Measurements from ENCODE around the gene TOGARAM2. TPM values are rescaled to one million over a fixed set of nuclear protein-coding genes. Genes with fewer than 3 reads are reported as not detected.

Gene TOGARAM2
- 0.09 TPM in 1 of 2 replicates, not detected in the other for total RNA-seq

DNA sequence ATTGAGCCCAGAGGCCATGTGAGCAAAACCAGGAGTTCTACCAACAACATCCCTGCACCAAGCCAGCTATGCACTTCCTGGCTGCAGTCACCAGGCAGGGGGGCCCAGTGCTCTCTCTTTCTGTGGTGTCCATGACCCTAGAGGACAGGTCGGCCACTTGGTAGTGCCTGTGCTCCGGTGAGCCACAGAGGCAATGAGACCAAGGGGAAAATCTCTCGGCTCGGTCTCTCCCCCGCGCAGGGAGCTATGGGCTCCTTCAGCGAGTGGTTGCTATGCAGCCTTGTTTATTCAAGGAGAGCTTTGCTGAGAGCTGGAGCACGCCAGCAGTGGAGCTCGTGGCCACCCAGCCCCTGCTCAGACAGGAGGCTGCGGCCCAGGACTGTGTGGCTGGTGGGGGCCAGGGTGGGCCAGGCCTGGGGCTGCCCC is at the start of gene TOGARAM2:
Gene TOGARAM2, plus strand, starts transcription at position 283 of the 426 bp plus-strand sequence. CDS start 13,537 bp downstream, outside the sequence.

DNA sequence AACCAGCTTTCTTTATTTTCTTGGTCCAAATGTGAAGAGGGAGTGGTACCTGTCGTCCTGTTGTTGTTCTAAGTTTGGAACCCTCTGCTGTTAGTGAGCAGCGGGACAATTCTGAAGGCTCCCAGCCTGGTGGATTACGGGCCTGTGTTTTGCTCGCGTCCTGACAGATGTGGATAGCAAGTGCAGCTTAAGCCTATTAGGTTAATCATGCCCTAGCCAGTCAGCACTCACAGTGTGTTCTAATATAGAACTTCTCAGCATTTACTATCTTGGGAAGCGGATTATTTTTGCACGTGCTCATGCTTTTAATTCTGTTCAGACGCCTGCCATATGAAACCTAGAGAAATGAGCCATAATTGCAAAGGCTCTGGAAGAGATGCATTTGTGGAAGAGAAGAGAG is 93.3 kb downstream of the TOGARAM2 start, which contains the start of gene PCARE:
Gene PCARE, minus strand, starts transcription at position 113 of the 400 bp plus-strand sequence. CDS start 262 bp downstream, outside the sequence.

Other genes starting within 250 kb of the TOGARAM2 start
- gene PPP1CB, start 229.5 kb upstream of the TOGARAM2 start, total RNA-seq, result 152 and 187 TPM in 2 replicates
- 0.89 and 1.2 TPM in 2 replicates for gene SPDYA, start 170.5 kb upstream of the TOGARAM2 start, total RNA-seq
- 11.5 and 11.9 TPM in 2 replicates for gene TRMT61B, start 111.0 kb upstream of the TOGARAM2 start, total RNA-seq
- gene WDR43, start 86.6 kb upstream of the TOGARAM2 start, total RNA-seq, result 103 and 175 TPM in 2 replicates
- not detected in 2 replicates for gene PCARE, start 93.2 kb downstream of the TOGARAM2 start, total RNA-seq
- gene CLIP4, start 134.1 kb downstream of the TOGARAM2 start, total RNA-seq, result 46.8 and 47.8 TPM in 2 replicates

Measured in smooth muscle cell of the umbilical artery (primary cell).